ENCODE measurements around the gene PLXNA4.

DNA sequence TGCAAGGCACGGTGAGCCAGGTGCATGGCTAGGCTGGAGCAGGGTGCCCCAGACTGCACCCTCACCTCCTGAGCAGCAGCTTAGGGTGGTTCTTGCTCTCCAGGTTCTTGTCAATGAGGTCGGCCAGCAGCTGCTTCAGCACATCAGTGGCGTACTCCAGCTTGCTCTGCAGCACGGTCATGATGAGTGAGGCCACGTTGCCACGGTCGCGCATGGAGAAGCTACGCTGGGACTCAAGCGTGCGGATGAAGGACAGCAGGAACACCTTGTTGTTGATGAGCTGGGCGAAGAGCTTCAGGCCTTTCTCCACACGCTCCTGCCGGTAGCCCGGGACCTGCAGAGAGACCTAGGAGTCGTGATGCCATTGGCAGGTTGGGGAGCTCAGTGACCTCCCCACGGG lies 408.0 kb downstream of the PLXNA4 start:
- TF ChIP-seq, protein P1, sequence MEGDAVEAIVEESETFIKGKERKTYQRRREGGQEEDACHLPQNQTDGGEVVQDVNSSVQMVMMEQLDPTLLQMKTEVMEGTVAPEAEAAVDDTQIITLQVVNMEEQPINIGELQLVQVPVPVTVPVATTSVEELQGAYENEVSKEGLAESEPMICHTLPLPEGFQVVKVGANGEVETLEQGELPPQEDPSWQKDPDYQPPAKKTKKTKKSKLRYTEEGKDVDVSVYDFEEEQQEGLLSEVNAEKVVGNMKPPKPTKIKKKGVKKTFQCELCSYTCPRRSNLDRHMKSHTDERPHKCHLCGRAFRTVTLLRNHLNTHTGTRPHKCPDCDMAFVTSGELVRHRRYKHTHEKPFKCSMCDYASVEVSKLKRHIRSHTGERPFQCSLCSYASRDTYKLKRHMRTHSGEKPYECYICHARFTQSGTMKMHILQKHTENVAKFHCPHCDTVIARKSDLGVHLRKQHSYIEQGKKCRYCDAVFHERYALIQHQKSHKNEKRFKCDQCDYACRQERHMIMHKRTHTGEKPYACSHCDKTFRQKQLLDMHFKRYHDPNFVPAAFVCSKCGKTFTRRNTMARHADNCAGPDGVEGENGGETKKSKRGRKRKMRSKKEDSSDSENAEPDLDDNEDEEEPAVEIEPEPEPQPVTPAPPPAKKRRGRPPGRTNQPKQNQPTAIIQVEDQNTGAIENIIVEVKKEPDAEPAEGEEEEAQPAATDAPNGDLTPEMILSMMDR (IDR thresholded peaks at IDR 0.05 in 2 of 3, conservative IDR thresholded peaks at IDR 0.05 in 1 of 3; ENCODE audit: borderline replicate concordance in 1 of 3, insufficient read depth in 1 of 3, low read depth in 2 of 3, low read length in 2 of 3), result no peak
- no peak for TF ChIP-seq CEBPB (IDR thresholded peaks at IDR 0.05; ENCODE audit: low read depth)
- TF ChIP-seq, protein P2, sequence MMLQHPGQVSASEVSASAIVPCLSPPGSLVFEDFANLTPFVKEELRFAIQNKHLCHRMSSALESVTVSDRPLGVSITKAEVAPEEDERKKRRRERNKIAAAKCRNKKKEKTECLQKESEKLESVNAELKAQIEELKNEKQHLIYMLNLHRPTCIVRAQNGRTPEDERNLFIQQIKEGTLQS (IDR thresholded peaks at IDR 0.05), result no peak
